Suprapubic skin (tissue), 4 donors: Measurements from ENCODE around the gene CDC14A. TPM values are rescaled to one million over a fixed set of nuclear protein-coding genes. Genes with fewer than 3 reads are reported as not detected.

Source experiments
- DNase-seq, 2 donors: peaks; one replicate each; pipeline ENCODE4 v3.0.0-alpha.2; 2019; ENCODE audit warnings: low spot score in 2 of 2
- H3K27ac ChIP-seq: fragments of 200-600 bp; sonication (generic); one replicate; pipeline ENCODE4 v1.5.1; 2019
- H3K27me3 ChIP-seq: fragments of 200-600 bp; sonication (generic); one replicate; pipeline ENCODE4 v1.5.1; 2019
- H3K36me3 ChIP-seq: fragments of 200-600 bp; sonication (generic); one replicate; pipeline ENCODE4 v1.5.1; 2019
- H3K4me1 ChIP-seq: fragments of 200-600 bp; sonication (generic); one replicate; pipeline ENCODE4 v1.5.1; 2019
- H3K4me3 ChIP-seq: fragments of 200-600 bp; sonication (generic); one replicate; pipeline ENCODE4 v1.5.1; 2019; ENCODE audit warnings: mild to moderate bottlenecking
- H3K9me3 ChIP-seq: fragments of 200-600 bp; sonication (generic); one replicate; pipeline ENCODE4 v1.5.1; 2019
- EP300 ChIP-seq: sonication (generic); formaldehyde crosslinking; IDR thresholded peaks from one replicate; pipeline ENCODE4 v1.6.1; 2017; ENCODE audit warnings: antibody characterized with exemption
- POLR2A ChIP-seq, 2 donors: fragments of 450-650 bp; IDR thresholded peaks; one replicate each; pipeline ENCODE4 v1.6.1; 2017; ENCODE audit warnings: antibody characterized with exemption in 2 of 2, mild to moderate bottlenecking in 2 of 2, moderate library complexity in 2 of 2
- POLR2AphosphoS5 ChIP-seq, 3 donors: sonication (generic); formaldehyde crosslinking; IDR thresholded peaks; one replicate each; pipeline ENCODE4 v1.6.1; 2017; ENCODE audit warnings: antibody characterized with exemption in 3 of 3
- WGBS: methylation state at CpG from one replicate; pipeline ENCODE4 v1.1.5; 2018; 5-methylcytosine and 5-hydroxymethylcytosine counted together
- total RNA-seq, 4 donors: library from RNA; depleted of rRNA; stranded (reverse); fragments of >200 nt; gene quantifications; one replicate each; pipeline ENCODE4 v1.1.0, GENCODE V29; 2016
- TF ChIP-seq, protein P1 (sequence below), 2 donors: fragments of 200-600 bp in 1 of 2; fragments of 450-650 bp in 1 of 2; sonication (generic) in 1 of 2; IDR thresholded peaks; one replicate each; pipeline ENCODE4 v1.5.1; 2016 to 2019; ENCODE audit warnings: antibody characterized with exemption in 2 of 2, mild to moderate bottlenecking in 1 of 2, moderate library complexity in 1 of 2

The CDC14A gene
- total RNA-seq, 4 donors from 2014 or later, result 9.9 to 22.8 (median 17.5) TPM

DNA sequence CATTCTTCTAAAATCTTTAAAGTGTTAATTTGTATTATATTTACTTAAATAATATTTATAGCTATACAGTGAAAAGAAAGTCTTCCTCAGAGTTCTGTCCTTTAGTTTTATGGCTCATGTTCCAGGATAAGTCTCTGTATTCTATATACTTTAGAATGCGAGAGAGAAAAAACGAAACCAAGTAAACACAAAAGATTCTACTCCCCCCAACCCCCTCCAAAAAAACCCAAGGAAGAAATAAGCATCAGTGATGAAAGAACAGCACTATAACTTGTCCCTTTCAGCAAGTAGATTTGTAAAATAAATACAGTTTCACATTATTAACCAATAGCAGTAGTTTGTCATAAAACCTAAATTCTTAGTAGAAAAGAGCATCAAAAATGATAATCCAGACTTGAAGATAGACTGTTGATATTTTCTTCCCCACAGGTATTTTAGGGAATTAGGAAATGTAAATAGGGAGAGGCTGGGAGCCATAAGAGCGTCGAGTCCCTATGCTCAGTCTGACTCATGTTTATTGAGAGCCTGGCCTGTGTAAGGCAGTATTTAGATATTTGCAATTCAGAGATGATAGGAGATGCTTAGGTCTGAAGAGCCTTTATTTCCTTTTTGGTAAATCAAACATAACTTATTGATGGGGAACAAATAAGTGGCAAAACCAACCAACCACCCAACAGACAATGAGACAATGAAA, 35.5 kb downstream of the CDC14A start:
- H3K36me3 ChIP-seq, result peaks cover 9% of the 10 kb centered on the region
- H3K4me3 ChIP-seq, result no peak overlapping the region
- H3K27me3 ChIP-seq, result no peaks in the 10 kb centered on the region
- TF ChIP-seq EP300 (no peak), POLR2A (IDR thresholded peaks at IDR 0.05) (no peak), POLR2AphosphoS5 (IDR thresholded peaks at IDR 0.05) (no peak)
- TF ChIP-seq, protein P1, sequence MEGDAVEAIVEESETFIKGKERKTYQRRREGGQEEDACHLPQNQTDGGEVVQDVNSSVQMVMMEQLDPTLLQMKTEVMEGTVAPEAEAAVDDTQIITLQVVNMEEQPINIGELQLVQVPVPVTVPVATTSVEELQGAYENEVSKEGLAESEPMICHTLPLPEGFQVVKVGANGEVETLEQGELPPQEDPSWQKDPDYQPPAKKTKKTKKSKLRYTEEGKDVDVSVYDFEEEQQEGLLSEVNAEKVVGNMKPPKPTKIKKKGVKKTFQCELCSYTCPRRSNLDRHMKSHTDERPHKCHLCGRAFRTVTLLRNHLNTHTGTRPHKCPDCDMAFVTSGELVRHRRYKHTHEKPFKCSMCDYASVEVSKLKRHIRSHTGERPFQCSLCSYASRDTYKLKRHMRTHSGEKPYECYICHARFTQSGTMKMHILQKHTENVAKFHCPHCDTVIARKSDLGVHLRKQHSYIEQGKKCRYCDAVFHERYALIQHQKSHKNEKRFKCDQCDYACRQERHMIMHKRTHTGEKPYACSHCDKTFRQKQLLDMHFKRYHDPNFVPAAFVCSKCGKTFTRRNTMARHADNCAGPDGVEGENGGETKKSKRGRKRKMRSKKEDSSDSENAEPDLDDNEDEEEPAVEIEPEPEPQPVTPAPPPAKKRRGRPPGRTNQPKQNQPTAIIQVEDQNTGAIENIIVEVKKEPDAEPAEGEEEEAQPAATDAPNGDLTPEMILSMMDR (IDR thresholded peaks at IDR 0.05), result no peak
- peaks cover 4% of the 10 kb centered on the region for H3K4me1 ChIP-seq
- no peak for DNase-seq
- WGBS, result 70% methylated on average over 4 of the region's 4 CpGs
- H3K9me3 ChIP-seq, result no peaks in the 10 kb centered on the region
- no peak overlapping the region for H3K27ac ChIP-seq

DNA sequence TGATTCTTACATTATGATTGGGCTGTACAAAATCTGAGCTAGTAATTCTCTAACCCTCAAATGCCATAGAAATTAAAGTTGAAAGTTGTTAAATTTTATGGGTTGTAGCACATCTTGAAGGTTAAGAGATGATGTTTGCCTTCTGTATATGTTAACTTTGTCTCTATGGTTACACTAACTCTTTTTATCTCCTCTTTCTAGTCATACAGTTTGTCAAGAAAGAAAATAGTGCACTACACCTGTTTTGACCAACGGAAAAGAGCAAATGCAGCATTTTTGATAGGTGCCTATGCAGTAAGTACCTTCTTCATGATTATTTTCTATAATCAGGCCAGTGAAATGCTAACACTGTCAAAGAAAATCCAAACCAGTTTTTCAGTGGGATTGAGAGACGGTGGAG, 38.2 kb downstream of the CDC14A start:
- DNase-seq, result no peak
- H3K9me3 ChIP-seq, result no peaks in the 10 kb centered on the region
- H3K4me1 ChIP-seq, result peaks cover 7% of the 10 kb centered on the region
- TF ChIP-seq EP300, result no peak
- TF ChIP-seq, protein P1 (IDR thresholded peaks at IDR 0.05), result no peak
- no peak for TF ChIP-seq POLR2AphosphoS5 (IDR thresholded peaks at IDR 0.05)
- no peak for TF ChIP-seq POLR2A (IDR thresholded peaks at IDR 0.05)
- H3K27me3 ChIP-seq, result no peaks in the 10 kb centered on the region
- WGBS, result 97% methylated on average over 2 of the region's 2 CpGs
- no peak overlapping the region for H3K4me3 ChIP-seq
- no peak overlapping the region for H3K27ac ChIP-seq
- peaks cover 7% of the 10 kb centered on the region for H3K36me3 ChIP-seq

DNA sequence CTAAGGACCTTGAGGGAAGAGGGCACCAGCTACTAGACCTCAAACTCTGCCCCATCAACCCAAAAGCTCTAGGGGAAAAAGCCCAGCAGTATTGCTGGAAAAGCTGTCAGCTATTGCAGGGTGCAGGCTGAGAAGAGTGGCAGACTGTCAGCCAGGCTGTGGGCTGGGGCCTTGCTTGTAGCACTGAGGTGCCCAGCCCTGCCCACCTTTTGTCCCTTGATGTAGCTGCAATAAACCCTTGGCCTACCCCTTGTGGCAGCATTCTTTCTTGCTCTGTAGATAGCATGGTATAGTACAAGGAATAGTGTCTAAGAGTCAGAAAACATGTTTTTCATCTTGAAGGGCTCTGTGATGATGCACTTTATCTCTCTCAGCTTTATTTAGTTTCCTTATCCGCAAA, 39.4 kb downstream of the CDC14A start:
- H3K9me3 ChIP-seq, result no peaks in the 10 kb centered on the region
- no peak for DNase-seq
- H3K4me3 ChIP-seq, result no peak overlapping the region
- no peak for TF ChIP-seq EP300
- TF ChIP-seq, protein P1 (IDR thresholded peaks at IDR 0.05), result no peak
- no peak for TF ChIP-seq POLR2AphosphoS5 (IDR thresholded peaks at IDR 0.05)
- TF ChIP-seq POLR2A (IDR thresholded peaks at IDR 0.05), result no peak
- H3K4me1 ChIP-seq, result peaks cover 7% of the 10 kb centered on the region
- peaks cover 7% of the 10 kb centered on the region for H3K36me3 ChIP-seq
- no peaks in the 10 kb centered on the region for H3K27me3 ChIP-seq
- 84% methylated on average over 1 of the region's 1 CpG for WGBS
- no peak overlapping the region for H3K27ac ChIP-seq

DNA sequence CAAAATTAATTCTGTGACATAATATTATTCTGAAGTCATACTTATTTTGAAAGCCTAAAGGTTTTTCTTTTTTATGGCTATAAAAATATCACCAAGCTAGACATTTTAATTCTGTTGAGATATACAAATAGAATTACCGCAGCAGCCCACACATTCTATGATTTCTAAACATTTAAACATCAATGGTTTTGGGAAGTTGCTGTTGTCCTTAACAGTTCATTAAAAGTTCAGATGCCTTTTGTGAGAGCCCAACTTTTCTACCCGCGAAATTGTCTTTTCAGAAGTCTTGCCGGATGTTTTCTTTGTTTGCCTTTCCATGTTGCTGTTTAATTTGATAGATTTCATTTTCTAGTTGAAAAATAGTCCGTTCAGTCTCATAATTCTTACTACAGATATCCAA, 40.5 kb downstream of the CDC14A start:
- H3K4me3 ChIP-seq, result no peak overlapping the region
- peaks cover 7% of the 10 kb centered on the region for H3K36me3 ChIP-seq
- H3K9me3 ChIP-seq, result no peaks in the 10 kb centered on the region
- 85% methylated on average over 5 of the region's 5 CpGs for WGBS
- H3K27me3 ChIP-seq, result no peaks in the 10 kb centered on the region
- DNase-seq, result no peak
- TF ChIP-seq POLR2AphosphoS5 (IDR thresholded peaks at IDR 0.05), result no peak
- no peak for TF ChIP-seq POLR2A (IDR thresholded peaks at IDR 0.05)
- TF ChIP-seq, protein P1 (IDR thresholded peaks at IDR 0.05), result no peak
- no peak overlapping the region for H3K27ac ChIP-seq
- H3K4me1 ChIP-seq, result peaks cover 3% of the 10 kb centered on the region

DNA sequence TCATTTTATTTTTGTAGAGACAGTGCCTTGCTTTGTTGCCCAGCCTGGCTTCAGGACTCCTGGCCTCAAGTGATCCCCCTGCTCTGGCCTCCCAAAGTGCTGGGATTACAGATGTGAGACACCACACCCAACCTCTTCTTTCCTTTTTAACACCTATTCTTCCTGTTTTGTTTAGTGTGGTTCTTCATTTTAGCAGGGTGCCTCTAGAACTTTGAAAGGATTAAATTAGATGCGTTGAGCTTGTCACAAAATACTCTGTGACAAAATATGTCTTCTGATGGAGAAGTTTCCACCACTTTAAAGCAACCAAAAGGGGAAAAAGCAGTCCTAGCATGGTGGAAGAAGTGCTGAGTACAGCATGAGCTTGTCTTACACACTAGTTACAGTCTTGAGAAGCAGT, 42.0 kb downstream of the CDC14A start:
- TF ChIP-seq POLR2AphosphoS5 (IDR thresholded peaks at IDR 0.05) (no peak), EP300 (no peak), POLR2A (IDR thresholded peaks at IDR 0.05) (no peak)
- TF ChIP-seq, protein P1 (IDR thresholded peaks at IDR 0.05), result no peak
- no peak for DNase-seq
- no peaks in the 10 kb centered on the region for H3K9me3 ChIP-seq
- H3K4me3 ChIP-seq, result no peak overlapping the region
- H3K4me1 ChIP-seq, result peaks cover 3% of the 10 kb centered on the region
- WGBS, result 79% methylated on average over 1 of the region's 1 CpG
- H3K27ac ChIP-seq, result no peak overlapping the region
- peaks cover 7% of the 10 kb centered on the region for H3K36me3 ChIP-seq
- no peaks in the 10 kb centered on the region for H3K27me3 ChIP-seq
